Left lung (tissue), 10 donors: ENCODE results near the gene FHOD3. TPM values are rescaled to one million over a fixed set of nuclear protein-coding genes. Genes with fewer than 3 reads are reported as not detected.

Source experiments
- ATAC-seq: fragments of 200-7000 bp; cut with Tn5 transposase; one replicate; pipeline ENCODE4 v1.9.1; 2020; ENCODE audit warnings: moderate library complexity
- DNase-seq, 4 donors: peaks; one replicate each; pipeline ENCODE4 v3.0.0-alpha.2; 2013 to 2020
- H3K27ac ChIP-seq, 2 donors: fragments of 200-600 bp; sonication (generic) in 1 of 2; one replicate each; pipeline versions ENCODE4 v1.5.0 to v1.8.0; 2020 to 2021
- H3K27me3 ChIP-seq, 2 donors: fragments of 200-600 bp; sonication (generic) in 1 of 2; one replicate each; pipeline versions ENCODE4 v1.5.0 to v1.8.0; 2020 to 2021
- H3K36me3 ChIP-seq, 2 donors: fragments of 200-600 bp; sonication (generic) in 1 of 2; one replicate each; pipeline versions ENCODE4 v1.5.0 to v1.8.0; 2020 to 2021
- H3K4me1 ChIP-seq, 2 donors: fragments of 200-600 bp; one replicate each; pipeline ENCODE4 v1.8.0; 2021
- H3K4me3 ChIP-seq, 2 donors: fragments of 200-600 bp; sonication (generic) in 1 of 2; one replicate each; pipeline versions ENCODE4 v1.5.0 to v1.8.0; 2020 to 2021; ENCODE audit warnings: mild to moderate bottlenecking in 1 of 2
- H3K9me3 ChIP-seq, 2 donors: fragments of 200-600 bp; sonication (generic) in 1 of 2; one replicate each; pipeline versions ENCODE4 v1.5.0 to v1.8.0; 2020 to 2021
- intact Hi-C, 2 donors: fragments of 100-400 bp; cut with DNase I; formaldehyde crosslinking; loops; one replicate each; pipeline versions ENCODE4 v1.11.2 to v1.14.2; 2022
- polyA plus RNA-seq, 6 donors: library from polyadenylated mRNA; unstranded; fragments of 120-200 nt; gene quantifications; one replicate each; pipeline ENCODE4 v1.2.1, GENCODE V29; 2013; ENCODE audit not compliant: insufficient read length in 6 of 6
- total RNA-seq, 2 donors: library from RNA; stranded (reverse); fragmentation: NEBNext Ultra II Directional; extraction: Animal tissue kit (Norgen Biotek cat#: 25700); gene quantifications; one replicate each; pipeline ENCODE4 v1.2.1, GENCODE V29; 2021
- TF ChIP-seq, protein P1 (sequence below), 2 donors: fragments of 200-600 bp; sonication (generic) in 1 of 2; IDR thresholded peaks; one replicate each; pipeline versions ENCODE4 v1.5.0 to v1.8.0; 2021; ENCODE audit warnings: antibody characterized with exemption in 2 of 2
- donor health status: DM: no; HTN: yes; CAD: no.
- donor health status: DM: no; HTN: no; CAD: no.

The FHOD3 gene
- total and polyA plus RNA-seq, 8 donors, result 0.55 to 2.9 (median 1.5) TPM

DNA sequence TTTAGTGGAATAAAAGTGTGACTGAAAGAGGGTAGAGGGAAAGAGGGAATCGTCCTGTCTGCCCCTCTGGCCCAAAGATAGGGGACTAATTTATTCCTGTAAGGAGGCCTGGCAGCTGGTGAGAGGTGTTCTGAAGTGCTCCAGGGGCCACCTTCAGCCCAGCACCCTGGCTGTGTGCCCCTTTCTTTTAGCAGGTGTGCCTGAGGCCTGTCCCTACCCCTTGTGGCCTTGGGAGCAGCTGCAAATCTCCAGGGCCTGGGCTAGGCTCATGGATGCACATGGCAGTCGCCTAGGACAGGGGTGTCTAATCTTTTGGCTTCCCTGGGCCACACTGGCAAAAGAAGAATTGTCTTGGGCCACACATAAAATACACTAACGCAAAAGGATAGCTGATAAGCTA is 37.3 kb downstream of the FHOD3 start:
- Histone ChIP-seq H3K4me3 (no peak overlapping the region), H3K27me3 (no peaks in the 10 kb centered on the region), H3K36me3 (no peaks in the 10 kb centered on the region), H3K9me3 (no peaks in the 10 kb centered on the region), H3K4me1 (no peaks in the 10 kb centered on the region), H3K27ac (no peak overlapping the region)
- DNase-seq (no peak), ATAC-seq (no peak)
- TF ChIP-seq, protein P1, sequence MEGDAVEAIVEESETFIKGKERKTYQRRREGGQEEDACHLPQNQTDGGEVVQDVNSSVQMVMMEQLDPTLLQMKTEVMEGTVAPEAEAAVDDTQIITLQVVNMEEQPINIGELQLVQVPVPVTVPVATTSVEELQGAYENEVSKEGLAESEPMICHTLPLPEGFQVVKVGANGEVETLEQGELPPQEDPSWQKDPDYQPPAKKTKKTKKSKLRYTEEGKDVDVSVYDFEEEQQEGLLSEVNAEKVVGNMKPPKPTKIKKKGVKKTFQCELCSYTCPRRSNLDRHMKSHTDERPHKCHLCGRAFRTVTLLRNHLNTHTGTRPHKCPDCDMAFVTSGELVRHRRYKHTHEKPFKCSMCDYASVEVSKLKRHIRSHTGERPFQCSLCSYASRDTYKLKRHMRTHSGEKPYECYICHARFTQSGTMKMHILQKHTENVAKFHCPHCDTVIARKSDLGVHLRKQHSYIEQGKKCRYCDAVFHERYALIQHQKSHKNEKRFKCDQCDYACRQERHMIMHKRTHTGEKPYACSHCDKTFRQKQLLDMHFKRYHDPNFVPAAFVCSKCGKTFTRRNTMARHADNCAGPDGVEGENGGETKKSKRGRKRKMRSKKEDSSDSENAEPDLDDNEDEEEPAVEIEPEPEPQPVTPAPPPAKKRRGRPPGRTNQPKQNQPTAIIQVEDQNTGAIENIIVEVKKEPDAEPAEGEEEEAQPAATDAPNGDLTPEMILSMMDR (IDR thresholded peaks at IDR 0.05), result no peak
- intact Hi-C loops, result no loop called here

DNA sequence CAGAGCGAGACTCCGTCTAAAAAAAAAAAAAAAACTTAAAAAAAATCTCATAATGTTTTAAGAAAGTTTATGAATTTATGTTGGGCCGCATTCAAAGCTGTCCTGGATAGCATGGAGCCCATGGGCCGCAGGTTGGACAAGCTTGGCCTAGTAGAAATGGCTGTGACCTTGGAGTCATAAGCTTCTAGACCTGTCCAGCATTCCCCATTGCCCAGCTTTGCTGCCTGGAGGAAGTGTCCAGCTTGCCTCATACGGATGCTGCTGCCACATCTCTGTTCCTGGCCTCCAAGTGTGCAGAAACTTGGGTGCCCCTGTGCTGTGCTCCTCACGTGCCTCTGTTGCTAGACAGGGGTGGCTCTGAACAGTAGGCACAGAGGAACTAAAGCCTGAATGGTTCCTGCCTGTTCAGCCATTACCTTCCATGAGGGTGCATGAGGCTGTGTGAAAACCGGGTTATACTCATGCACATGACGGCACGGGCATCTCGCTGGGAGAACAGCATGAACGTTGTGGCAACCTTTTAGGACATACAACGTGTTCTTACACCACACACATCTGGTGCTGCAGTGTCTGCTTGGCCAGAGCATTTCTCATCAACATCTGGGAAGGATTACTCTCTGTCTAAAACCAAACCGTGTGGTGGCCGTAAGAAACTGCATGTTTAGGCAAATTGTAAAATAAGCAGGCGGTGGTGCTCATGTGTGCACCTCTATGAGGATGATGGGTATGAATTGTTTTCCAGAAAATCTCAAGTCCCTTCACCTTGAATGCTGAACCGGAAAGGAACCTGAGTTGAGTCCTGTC is 38.2 kb downstream of the FHOD3 start:
- Histone ChIP-seq H3K27ac (no peak overlapping the region), H3K27me3 (no peaks in the 10 kb centered on the region), H3K4me3 (no peak overlapping the region), H3K36me3 (no peaks in the 10 kb centered on the region), H3K4me1 (no peaks in the 10 kb centered on the region), H3K9me3 (no peaks in the 10 kb centered on the region)
- no peak for DNase-seq
- intact Hi-C loops, result no loop called here
- TF ChIP-seq, protein P1 (IDR thresholded peaks at IDR 0.05), result no peak
- ATAC-seq, result no peak

GRCh38 chr18:36337679-36338402 is 40.3 kb downstream of the FHOD3 start:
- no peak overlapping the region for H3K4me3 ChIP-seq
- no peaks in the 10 kb centered on the region for H3K9me3 ChIP-seq
- no peaks in the 10 kb centered on the region for H3K4me1 ChIP-seq
- H3K36me3 ChIP-seq, result no peaks in the 10 kb centered on the region
- no peak for DNase-seq
- TF ChIP-seq, protein P1 (IDR thresholded peaks at IDR 0.05), result no peak
- intact Hi-C loops, result no loop called here
- no peak for ATAC-seq
- no peaks in the 10 kb centered on the region for H3K27me3 ChIP-seq
- H3K27ac ChIP-seq, result no peak overlapping the region

GRCh38 chr18:36338403-36338933 is 41.0 kb downstream of the FHOD3 start:
- Histone ChIP-seq H3K36me3 (no peaks in the 10 kb centered on the region), H3K27ac (no peak overlapping the region), H3K9me3 (no peaks in the 10 kb centered on the region), H3K4me3 (no peak overlapping the region), H3K27me3 (no peaks in the 10 kb centered on the region), H3K4me1 (no peaks in the 10 kb centered on the region)
- DNase-seq (no peak), ATAC-seq (no peak)
- intact Hi-C loops, result no loop called here
- TF ChIP-seq, protein P1 (IDR thresholded peaks at IDR 0.05), result no peak

DNA sequence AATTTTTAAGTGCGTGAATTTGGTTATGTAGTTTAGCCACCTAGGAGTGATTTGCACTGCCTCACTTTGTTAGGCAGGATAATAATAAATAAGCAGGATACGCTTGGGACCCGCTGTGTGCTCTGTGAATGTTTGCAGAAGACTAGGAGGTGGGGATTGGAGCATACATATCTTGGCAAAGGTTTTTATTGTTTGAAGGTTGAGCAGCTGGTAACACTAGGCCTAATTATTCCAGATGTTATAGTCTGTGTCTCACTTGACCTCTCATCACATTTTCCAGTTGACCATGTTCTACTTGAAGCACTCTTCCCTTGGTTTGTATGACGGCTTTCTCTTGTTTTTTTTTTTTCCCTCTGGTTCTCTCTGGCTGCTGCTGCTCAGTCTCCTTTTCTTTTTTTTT is 42.7 kb downstream of the FHOD3 start:
- Histone ChIP-seq H3K4me3 (no peak overlapping the region), H3K27ac (no peak overlapping the region), H3K4me1 (no peaks in the 10 kb centered on the region), H3K27me3 (no peaks in the 10 kb centered on the region), H3K9me3 (no peaks in the 10 kb centered on the region), H3K36me3 (no peaks in the 10 kb centered on the region)
- no peak for ATAC-seq
- no peak for DNase-seq
- intact Hi-C loops, result no loop called here
- TF ChIP-seq, protein P1 (IDR thresholded peaks at IDR 0.05), result no peak
